ENCODE measurements around the gene C4BPA. TPM values are rescaled to one million over a fixed set of nuclear protein-coding genes. Genes with fewer than 3 reads are reported as not detected.

C4BPA gene
- total RNA-seq, 1 donor from 2014 or later: not detected

DNA sequence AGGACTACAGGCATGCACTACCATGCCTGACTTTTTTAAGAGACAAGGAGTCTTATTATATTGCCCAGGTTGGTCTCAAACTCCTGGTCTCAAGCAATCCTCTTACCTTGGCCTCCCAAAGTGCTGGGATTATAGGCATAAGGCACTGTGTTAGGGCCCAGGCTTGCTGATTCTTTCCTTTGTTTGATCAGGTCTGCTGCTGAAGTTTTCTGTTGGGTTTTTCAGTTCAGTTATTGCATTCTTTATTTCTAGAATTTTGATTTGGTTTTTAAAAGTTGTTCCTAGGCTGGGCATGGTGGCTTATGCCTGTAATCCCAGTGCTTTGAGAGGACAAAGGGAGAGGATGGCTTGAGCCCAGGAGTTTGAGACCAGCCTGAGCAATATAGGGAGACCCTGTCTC, 47.9 kb downstream of the C4BPA start:
- Mint-ChIP-seq H3K4me1 (ENCODE audit: low read depth) (peaks cover 5% of the 10 kb centered on the region), H3K4me3 (ENCODE audit: unreplicated experiment) (no peak overlapping the region), H3K27ac (ENCODE audit: unreplicated experiment) (no peak overlapping the region), H3K27me3 (ENCODE audit: low read depth) (peaks cover 3% of the 10 kb centered on the region), H3K9me3 (ENCODE audit: low read depth) (peaks cover 11% of the 10 kb centered on the region), H3K36me3 (ENCODE audit: low read depth) (no peaks in the 10 kb centered on the region)
- no peak for TF ChIP-seq CTCF (IDR thresholded peaks at IDR 0.05)
- no peak for DNase-seq (ENCODE audit: low spot score)

DNA sequence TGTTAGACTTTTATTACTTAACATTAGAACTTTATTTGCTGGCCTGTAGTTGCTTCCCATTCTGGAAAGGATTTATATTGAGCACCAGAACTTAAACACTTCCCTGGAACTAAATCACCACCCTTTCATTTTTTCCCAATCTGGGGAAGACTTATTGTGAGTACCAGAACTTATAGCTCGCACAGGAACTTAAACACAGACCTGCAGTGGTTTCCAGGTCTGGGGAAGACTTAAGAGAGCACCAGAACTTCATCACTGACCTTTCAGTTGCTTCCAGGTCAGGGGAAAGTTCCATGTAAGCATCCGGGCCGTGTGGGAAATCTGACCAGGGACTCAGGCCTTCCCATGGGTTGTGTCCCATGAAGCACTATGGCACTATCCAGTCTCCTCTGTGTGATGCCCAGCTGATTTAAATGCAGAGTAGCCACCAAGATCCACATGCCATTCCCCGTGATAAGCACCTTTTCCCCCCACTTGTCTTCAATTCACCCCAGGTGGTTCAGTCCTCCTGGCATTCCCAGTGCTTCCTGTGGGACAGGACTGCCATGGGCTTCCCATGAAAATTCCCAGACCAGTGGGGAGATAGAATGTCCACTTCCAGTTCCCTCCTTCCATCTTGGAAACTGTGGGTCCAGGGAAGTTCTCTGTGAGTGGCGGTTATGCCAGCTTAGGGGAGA, 48.9 kb downstream of the C4BPA start:
- DNase-seq (ENCODE audit: low spot score): no peak
- peaks cover 11% of the 10 kb centered on the region for H3K9me3 Mint-ChIP-seq (ENCODE audit: low read depth)

GRCh38 chr1:207155028-207155427, 51.0 kb downstream of the C4BPA start:
- Mint-ChIP-seq H3K36me3 (ENCODE audit: low read depth) (no peaks in the 10 kb centered on the region), H3K27me3 (ENCODE audit: low read depth) (peaks cover 3% of the 10 kb centered on the region), H3K27ac (ENCODE audit: unreplicated experiment) (no peak overlapping the region), H3K9me3 (ENCODE audit: low read depth) (peaks cover 11% of the 10 kb centered on the region), H3K4me3 (ENCODE audit: unreplicated experiment) (no peak overlapping the region), H3K4me1 (ENCODE audit: low read depth) (peaks cover 5% of the 10 kb centered on the region)
- DNase-seq (ENCODE audit: low spot score): no peak
- TF ChIP-seq CTCF (IDR thresholded peaks at IDR 0.05): no peak

More for the DNA sequence above, 48.9 kb downstream of the C4BPA start:
- TF ChIP-seq CTCF (IDR thresholded peaks at IDR 0.05): no peak
- Mint-ChIP-seq H3K36me3 (ENCODE audit: low read depth) (no peaks in the 10 kb centered on the region), H3K4me3 (ENCODE audit: unreplicated experiment) (no peak overlapping the region), H3K4me1 (ENCODE audit: low read depth) (peaks cover 5% of the 10 kb centered on the region), H3K27me3 (ENCODE audit: low read depth) (peaks cover 3% of the 10 kb centered on the region), H3K27ac (ENCODE audit: unreplicated experiment) (no peak overlapping the region)

DNA sequence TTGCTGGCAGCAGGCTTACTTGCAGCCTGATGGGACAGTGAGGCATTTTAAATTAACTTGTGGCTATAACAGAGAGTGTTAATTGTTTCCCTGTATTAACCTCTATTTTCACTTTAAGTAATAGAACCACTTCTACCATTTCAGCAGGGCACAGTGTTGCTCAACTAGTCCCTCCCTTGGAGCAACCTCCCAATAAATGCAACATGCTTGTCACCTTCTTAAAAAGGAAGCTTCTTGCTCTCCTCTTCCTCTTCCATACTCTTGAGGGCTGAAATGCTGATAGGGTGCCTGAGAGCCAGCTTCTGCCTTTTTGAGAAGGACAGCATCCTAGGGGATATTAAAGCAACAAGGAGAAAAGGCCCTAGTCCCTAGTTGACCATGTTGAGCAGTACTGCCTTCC, 52.1 kb downstream of the C4BPA start:
- Mint-ChIP-seq H3K27ac (ENCODE audit: unreplicated experiment) (no peak overlapping the region), H3K27me3 (ENCODE audit: low read depth) (no peaks in the 10 kb centered on the region), H3K36me3 (ENCODE audit: low read depth) (no peaks in the 10 kb centered on the region), H3K4me1 (ENCODE audit: low read depth) (peaks cover 5% of the 10 kb centered on the region), H3K9me3 (ENCODE audit: low read depth) (peaks cover 8% of the 10 kb centered on the region), H3K4me3 (ENCODE audit: unreplicated experiment) (no peak overlapping the region)
- no peak for TF ChIP-seq CTCF (IDR thresholded peaks at IDR 0.05)
- DNase-seq (ENCODE audit: low spot score): no peak

DNA sequence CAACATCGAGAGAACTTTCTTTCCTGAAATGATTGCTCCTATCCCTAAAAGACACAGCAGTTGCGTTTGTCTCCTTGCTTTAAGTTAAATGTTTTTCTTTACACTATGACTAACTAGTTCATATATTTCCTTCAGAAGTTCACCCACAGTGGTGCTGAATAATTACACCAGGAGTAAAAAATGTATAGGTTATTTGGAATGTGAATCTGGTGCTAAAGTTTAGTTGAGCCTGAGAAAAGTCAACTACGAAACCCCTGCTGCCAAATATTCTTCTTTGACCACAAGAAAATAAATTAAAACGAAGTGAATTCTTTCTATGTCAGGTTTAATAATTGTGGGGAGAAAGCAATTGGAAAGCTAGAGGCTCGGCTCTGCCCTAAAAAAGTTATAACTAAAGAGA, 52.8 kb downstream of the C4BPA start:
- Mint-ChIP-seq H3K4me3 (ENCODE audit: unreplicated experiment) (no peak overlapping the region), H3K4me1 (ENCODE audit: low read depth) (peaks cover 5% of the 10 kb centered on the region)
- DNase-seq (ENCODE audit: low spot score): no peak

More for the DNA sequence above, 52.8 kb downstream of the C4BPA start:
- no peaks in the 10 kb centered on the region for H3K36me3 Mint-ChIP-seq (ENCODE audit: low read depth)
- peaks cover 3% of the 10 kb centered on the region for H3K9me3 Mint-ChIP-seq (ENCODE audit: low read depth)
- TF ChIP-seq CTCF (IDR thresholded peaks at IDR 0.05): no peak
- no peak overlapping the region for H3K27ac Mint-ChIP-seq (ENCODE audit: unreplicated experiment)
- H3K27me3 Mint-ChIP-seq (ENCODE audit: low read depth): no peaks in the 10 kb centered on the region
